ENCODE results near the gene TBX18. TPM values are rescaled to one million over a fixed set of nuclear protein-coding genes. Genes with fewer than 3 reads are reported as not detected.

TBX18 gene
- total and polyA plus RNA-seq, 2 donors from 2014 or later = 4.1 TPM; not detected in 1

GRCh38 chr6:84675651-84676050, 88.7 kb downstream of the TBX18 start:
- H3K4me3 ChIP-seq (ENCODE audit: low read length in 3 of 3) = no peak overlapping the region
- FAIRE-seq = no peak
- H3K27ac ChIP-seq (ENCODE audit: low read depth in 2 of 2, low read length in 2 of 2) = no peak overlapping the region
- H3K4me1 ChIP-seq (ENCODE audit: control insufficient read depth in 2 of 3, insufficient read depth in 2 of 3, low read depth in 1 of 3, low read length in 3 of 3) = no peaks in the 10 kb centered on the region
- H3K9ac ChIP-seq (ENCODE audit: low read length in 3 of 3) = no peak overlapping the region
- no peaks in the 10 kb centered on the region for H3K27me3 ChIP-seq (ENCODE audit: control insufficient read depth, insufficient read depth, low read length)
- intact Hi-C loops (cut with DNase I) = no loop called here
- H3K36me3 ChIP-seq (ENCODE audit: control insufficient read depth in 2 of 3, insufficient read depth in 3 of 3, low read length in 3 of 3) = no peaks in the 10 kb centered on the region
- no peak for TF ChIP-seq CTCF (IDR thresholded peaks at IDR 0.05; ENCODE audit: borderline replicate concordance, extremely low read depth, insufficient read depth)
- no peaks in the 10 kb centered on the region for H3K9me3 ChIP-seq (ENCODE audit: control insufficient read depth in 2 of 3, insufficient read depth in 1 of 3, low read length in 3 of 3)
- no peak for DNase-seq

DNA sequence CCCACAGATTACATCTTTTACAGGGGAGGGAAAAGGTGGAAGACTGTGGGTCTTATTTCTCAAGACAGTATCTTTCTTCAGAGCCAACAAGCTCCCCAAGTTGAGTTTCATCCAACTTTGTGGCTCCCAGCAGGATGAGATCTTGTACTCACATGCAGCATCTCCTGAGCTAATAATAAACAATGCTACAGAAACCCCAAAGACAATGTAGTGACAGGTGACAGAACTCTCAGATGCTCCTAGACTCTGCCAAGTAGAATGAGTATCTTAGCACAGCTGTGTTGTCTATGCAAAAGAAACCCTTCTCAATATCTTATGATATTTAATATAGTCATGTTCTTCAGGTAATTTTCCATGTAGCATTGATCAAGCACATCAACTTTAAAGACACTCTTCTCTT, 90.0 kb downstream of the TBX18 start:
- DNase-seq = no peak
- FAIRE-seq = no peak
- Histone ChIP-seq H3K27me3 (ENCODE audit: control insufficient read depth, insufficient read depth, low read length) (no peaks in the 10 kb centered on the region), H3K4me1 (ENCODE audit: control insufficient read depth in 2 of 3, insufficient read depth in 2 of 3, low read depth in 1 of 3, low read length in 3 of 3) (no peaks in the 10 kb centered on the region), H3K9ac (ENCODE audit: low read length in 3 of 3) (no peak overlapping the region), H3K36me3 (ENCODE audit: control insufficient read depth in 2 of 3, insufficient read depth in 3 of 3, low read length in 3 of 3) (no peaks in the 10 kb centered on the region), H3K9me3 (ENCODE audit: control insufficient read depth in 2 of 3, insufficient read depth in 1 of 3, low read length in 3 of 3) (no peaks in the 10 kb centered on the region), H3K4me3 (ENCODE audit: low read length in 3 of 3) (no peak overlapping the region), H3K27ac (ENCODE audit: low read depth in 2 of 2, low read length in 2 of 2) (no peak overlapping the region)
- intact Hi-C loops (cut with DNase I) = no loop called here
- TF ChIP-seq CTCF (IDR thresholded peaks at IDR 0.05; ENCODE audit: borderline replicate concordance, extremely low read depth, insufficient read depth) = no peak

DNA sequence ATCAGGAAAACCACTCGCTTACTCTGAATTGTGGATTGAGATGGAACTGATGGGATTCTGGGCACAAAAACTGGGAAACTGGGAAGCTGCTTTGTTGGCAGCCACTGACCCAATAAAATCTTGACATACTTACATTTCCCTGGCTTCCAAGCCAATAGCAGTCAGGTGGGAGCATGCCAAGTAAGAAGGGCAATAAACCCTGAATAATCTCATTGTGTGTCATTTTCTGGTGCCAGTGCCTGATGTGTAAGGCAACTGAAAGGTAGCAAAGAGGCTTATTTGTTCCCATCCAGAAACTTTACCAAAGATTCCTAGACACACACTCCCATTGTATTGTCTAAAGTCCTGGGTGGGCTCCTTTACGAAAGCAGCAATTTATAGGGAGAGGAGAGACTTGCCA, 93.2 kb downstream of the TBX18 start:
- TF ChIP-seq CTCF (IDR thresholded peaks at IDR 0.05; ENCODE audit: borderline replicate concordance, extremely low read depth, insufficient read depth) = no peak
- Histone ChIP-seq H3K9me3 (ENCODE audit: control insufficient read depth in 2 of 3, insufficient read depth in 1 of 3, low read length in 3 of 3) (no peaks in the 10 kb centered on the region), H3K4me1 (ENCODE audit: control insufficient read depth in 2 of 3, insufficient read depth in 2 of 3, low read depth in 1 of 3, low read length in 3 of 3) (no peaks in the 10 kb centered on the region), H3K27ac (ENCODE audit: low read depth in 2 of 2, low read length in 2 of 2) (no peak overlapping the region), H3K9ac (ENCODE audit: low read length in 3 of 3) (no peak overlapping the region), H3K4me3 (ENCODE audit: low read length in 3 of 3) (no peak overlapping the region), H3K27me3 (ENCODE audit: control insufficient read depth, insufficient read depth, low read length) (no peaks in the 10 kb centered on the region), H3K36me3 (ENCODE audit: control insufficient read depth in 2 of 3, insufficient read depth in 3 of 3, low read length in 3 of 3) (no peaks in the 10 kb centered on the region)
- DNase-seq (no peak), FAIRE-seq (no peak)
- intact Hi-C loops (cut with DNase I) = no loop called here

DNA sequence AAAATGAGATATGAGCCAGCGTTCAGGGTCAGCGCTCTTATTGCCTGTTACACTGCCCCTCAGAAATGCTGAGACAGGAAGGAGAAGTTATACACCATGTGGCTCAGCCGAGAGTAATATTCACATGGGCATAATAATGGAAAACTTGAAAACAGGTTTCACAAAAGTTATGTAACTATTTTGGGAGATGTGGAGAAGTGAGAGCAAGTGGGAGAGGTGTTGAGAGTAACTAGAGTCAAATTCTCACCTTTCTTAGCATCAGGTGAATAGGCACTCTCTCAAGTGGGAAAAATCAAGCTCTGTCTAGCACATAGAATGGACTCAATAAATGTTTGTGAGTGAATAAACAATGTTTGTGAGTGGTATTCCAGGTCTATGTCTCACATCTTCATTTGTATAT, 94.5 kb downstream of the TBX18 start:
- Histone ChIP-seq H3K27ac (ENCODE audit: low read depth in 2 of 2, low read length in 2 of 2) (no peak overlapping the region), H3K36me3 (ENCODE audit: control insufficient read depth in 2 of 3, insufficient read depth in 3 of 3, low read length in 3 of 3) (no peaks in the 10 kb centered on the region), H3K9ac (ENCODE audit: low read length in 3 of 3) (no peak overlapping the region), H3K4me1 (ENCODE audit: control insufficient read depth in 2 of 3, insufficient read depth in 2 of 3, low read depth in 1 of 3, low read length in 3 of 3) (no peaks in the 10 kb centered on the region), H3K27me3 (ENCODE audit: control insufficient read depth, insufficient read depth, low read length) (no peaks in the 10 kb centered on the region), H3K4me3 (ENCODE audit: low read length in 3 of 3) (no peak overlapping the region), H3K9me3 (ENCODE audit: control insufficient read depth in 2 of 3, insufficient read depth in 1 of 3, low read length in 3 of 3) (no peaks in the 10 kb centered on the region)
- no peak for TF ChIP-seq CTCF (IDR thresholded peaks at IDR 0.05; ENCODE audit: borderline replicate concordance, extremely low read depth, insufficient read depth)
- intact Hi-C loops (cut with DNase I) = no loop called here
- DNase-seq = no peak
- no peak for FAIRE-seq
